Neuronal stem cell (in vitro differentiated cells): ENCODE measurements around the gene RNF220.

ENCODE experiments used
- DNase-seq: peaks from one replicate; pipeline ENCODE4 v3.0.0-alpha.2; 2013; ENCODE audit warnings: low spot score
- H2AFZ ChIP-seq: one replicate; pipeline ENCODE4 v1.6.1; 2013; ENCODE audit warnings: mild to moderate bottlenecking, low read length, inconsistent platforms
- H2AK5ac ChIP-seq: 2 replicates; pipeline ENCODE4 v1.6.1; 2013; ENCODE audit warnings: low read depth, mild to moderate bottlenecking, inconsistent platforms, low read length, moderate library complexity, mixed read lengths
- H2BK120ac ChIP-seq: 2 replicates; pipeline ENCODE4 v1.6.1; 2013; ENCODE audit warnings: low read depth, mild to moderate bottlenecking, inconsistent platforms, low read length, moderate library complexity, mixed read lengths
- H2BK12ac ChIP-seq: one replicate; pipeline ENCODE4 v1.6.1; 2013; ENCODE audit warnings: low read length, inconsistent platforms
- H2BK15ac ChIP-seq: 2 replicates; pipeline ENCODE4 v1.6.1; 2013; ENCODE audit warnings: mild to moderate bottlenecking, low read length, inconsistent platforms, mixed read lengths
- H2BK5ac ChIP-seq: one replicate; pipeline ENCODE4 v1.6.1; 2013; ENCODE audit warnings: inconsistent platforms, mild to moderate bottlenecking, low read length, moderate library complexity
- H3K14ac ChIP-seq: one replicate; pipeline ENCODE4 v1.6.1; 2013; ENCODE audit warnings: low read length, inconsistent platforms
- H3K18ac ChIP-seq: 2 replicates; pipeline ENCODE4 v1.6.1; 2013; ENCODE audit warnings: low read length, inconsistent platforms
- H3K23ac ChIP-seq: 2 replicates; pipeline ENCODE4 v1.6.1; 2013; ENCODE audit warnings: low read depth, mild to moderate bottlenecking, mixed read lengths, low read length, inconsistent platforms; ENCODE audit not compliant: poor library complexity
- H3K27ac ChIP-seq: replicated peaks from 3 replicates; pipeline ENCODE4 v1.5.1; 2013; ENCODE audit warnings: low read length, inconsistent platforms
- H3K27me3 ChIP-seq, 3 experiments: 2 replicates each; pipeline ENCODE4 v1.6.1; 2013; ENCODE audit warnings: low read length in 3 of 3, mild to moderate bottlenecking in 2 of 3, inconsistent platforms in 1 of 3, low read depth in 1 of 3, mixed read lengths in 1 of 3, moderate library complexity in 1 of 3; ENCODE audit not compliant: control insufficient read depth in 3 of 3, insufficient read depth in 3 of 3
- H3K36me3 ChIP-seq, 2 donors: replicated peaks in 1 of 2; 2 replicates each; pipeline ENCODE4 v1.6.1; 2013; ENCODE audit warnings: low read length in 2 of 2; ENCODE audit not compliant: control insufficient read depth in 2 of 2, insufficient read depth in 2 of 2
- H3K4ac ChIP-seq: 2 replicates; pipeline ENCODE4 v1.6.1; 2013; ENCODE audit warnings: inconsistent platforms, mild to moderate bottlenecking, low read length, moderate library complexity
- H3K4me1 ChIP-seq, 2 donors: 1 replicate in 1 of 2; 2 replicates in 1 of 2; pipeline ENCODE4 v1.6.1; 2013; ENCODE audit warnings: low read length in 2 of 2, low read depth in 1 of 2; ENCODE audit not compliant: control insufficient read depth in 2 of 2, insufficient read depth in 1 of 2
- H3K4me2 ChIP-seq: one replicate; pipeline ENCODE4 v1.6.1; 2013; ENCODE audit warnings: mild to moderate bottlenecking, low read length, inconsistent platforms; ENCODE audit not compliant: insufficient read depth, poor library complexity, severe bottlenecking
- H3K4me3 ChIP-seq, 2 donors: 2 replicates each; pipeline ENCODE4 v1.5.1; 2013; ENCODE audit warnings: low read length in 2 of 2, mild to moderate bottlenecking in 2 of 2, inconsistent platforms in 1 of 2, moderate library complexity in 1 of 2
- H3K79me1 ChIP-seq: one replicate; pipeline ENCODE4 v1.6.1; 2013; ENCODE audit warnings: low read depth, mild to moderate bottlenecking, inconsistent platforms, low read length, moderate library complexity
- H3K9ac ChIP-seq: one replicate; pipeline ENCODE4 v1.6.1; 2013; ENCODE audit warnings: mild to moderate bottlenecking, low read depth, low read length, inconsistent platforms; ENCODE audit not compliant: poor library complexity
- H3K9me3 ChIP-seq, 2 donors: replicated peaks in 1 of 2; 2 replicates each; pipeline versions ENCODE3 to v1.6.1; 2013; ENCODE audit warnings: low read length in 2 of 2, mild to moderate bottlenecking in 2 of 2, inconsistent platforms in 1 of 2, low read depth in 1 of 2, mixed read lengths in 1 of 2, moderate library complexity in 1 of 2; ENCODE audit not compliant: control insufficient read depth in 2 of 2, insufficient read depth in 1 of 2
- H4K8ac ChIP-seq: one replicate; pipeline ENCODE4 v1.6.1; 2013; ENCODE audit warnings: low read depth, mild to moderate bottlenecking, inconsistent platforms, low read length, moderate library complexity
- H4K91ac ChIP-seq: one replicate; pipeline ENCODE4 v1.6.1; 2013; ENCODE audit warnings: low read length, low read depth, mild to moderate bottlenecking, inconsistent platforms; ENCODE audit not compliant: poor library complexity
- WGBS, 2 donors: extraction: QIAGEN DNeasy Blood & Tissue Kit; methylation state at CpG; one replicate each; pipeline ENCODE4 v1.1.7; 2013; ENCODE audit warnings: missing lambda C conversion rate in 2 of 2, mixed read lengths in 1 of 2; ENCODE audit not compliant: insufficient read length in 2 of 2, insufficient replicate concordance in 1 of 2; ENCODE audit errors: extremely low coverage in 2 of 2; 5-methylcytosine and 5-hydroxymethylcytosine counted together

The RNF220 gene

DNA sequence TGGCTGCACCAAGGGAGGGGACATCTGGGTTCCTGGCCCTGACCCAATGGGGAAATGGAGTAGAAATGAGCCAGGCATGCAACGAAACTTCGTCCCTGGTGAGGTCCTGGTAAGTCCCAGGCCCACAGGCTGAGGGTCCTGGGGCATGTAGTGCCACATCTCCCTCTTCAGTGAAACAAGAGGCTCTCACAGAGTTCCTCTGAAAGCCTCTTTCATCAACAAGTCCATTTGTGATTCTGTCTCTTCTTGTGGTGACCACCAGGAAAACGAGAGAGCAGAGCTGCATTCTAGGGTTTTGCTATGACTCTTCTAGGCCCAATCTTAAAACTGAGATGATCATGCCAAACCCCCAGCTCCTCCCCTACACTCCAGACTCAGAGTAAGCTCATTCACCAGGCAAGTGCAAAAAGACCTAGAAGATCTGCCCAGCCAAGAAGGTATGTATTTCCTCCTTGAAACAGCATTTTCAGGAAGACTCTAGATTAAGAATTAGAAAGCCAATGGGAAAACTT is 24.3 kb upstream of the RNF220 start:
- H4K8ac ChIP-seq, result no peak overlapping the region
- no peak overlapping the region for H2BK15ac ChIP-seq
- no peaks in the 10 kb centered on the region for H3K9me3 ChIP-seq
- H2BK12ac ChIP-seq, result no peak overlapping the region
- no CpG with 5 or more reads among the region's 3 CpGs for WGBS, 2 donors
- H3K27ac ChIP-seq, result no peak overlapping the region
- H3K18ac ChIP-seq, result no peak overlapping the region
- no peak overlapping the region for H2AK5ac ChIP-seq
- H2BK5ac ChIP-seq, result no peak overlapping the region
- DNase-seq, result no peak
- peaks cover 0 to 13% of the 10 kb centered on the region in 2 donors for H3K4me1 ChIP-seq
- no peak overlapping the region for H3K4ac ChIP-seq
- H2AFZ ChIP-seq, result no peak overlapping the region
- H3K9ac ChIP-seq, result no peak overlapping the region
- H3K14ac ChIP-seq, result no peak overlapping the region
- H4K91ac ChIP-seq, result no peak overlapping the region
- H3K23ac ChIP-seq, result no peak overlapping the region
- no peak overlapping the region for H2BK120ac ChIP-seq
- no peak overlapping the region for H3K4me2 ChIP-seq
- H3K4me3 ChIP-seq, result no peak overlapping the region
- H3K36me3 ChIP-seq, result no peaks in the 10 kb centered on the region
- H3K27me3 ChIP-seq, result peaks cover 0 to 41% (median 2%) of the 10 kb centered on the region in 3 experiments
- H3K79me1 ChIP-seq, result no peaks in the 10 kb centered on the region

DNA sequence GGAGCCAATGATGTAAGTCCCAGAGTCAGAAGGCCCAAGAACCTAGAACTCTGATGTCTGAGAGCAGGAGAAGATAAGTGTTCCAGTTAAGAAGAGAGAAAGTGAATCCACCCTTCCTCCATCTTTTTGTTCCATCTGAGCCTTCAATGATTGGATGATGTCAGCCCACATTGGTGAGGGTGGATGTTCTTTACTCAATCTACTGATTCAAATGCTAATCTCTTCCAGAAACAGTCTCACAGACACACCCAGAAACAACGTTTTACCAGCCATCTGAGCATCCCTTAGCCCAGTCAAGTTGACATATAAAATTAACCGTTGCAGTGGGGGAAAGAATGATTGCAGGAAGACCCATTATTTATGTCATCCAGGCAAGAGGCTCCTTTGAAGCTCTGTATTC is 16.5 kb upstream of the RNF220 start:
- no CpG with 5 or more reads among the region's 2 CpGs for WGBS, 2 donors
- Histone ChIP-seq H2BK15ac (no peak overlapping the region), H3K27me3 (peaks cover 0 to 45% (median 4%) of the 10 kb centered on the region in 3 experiments)

DNA sequence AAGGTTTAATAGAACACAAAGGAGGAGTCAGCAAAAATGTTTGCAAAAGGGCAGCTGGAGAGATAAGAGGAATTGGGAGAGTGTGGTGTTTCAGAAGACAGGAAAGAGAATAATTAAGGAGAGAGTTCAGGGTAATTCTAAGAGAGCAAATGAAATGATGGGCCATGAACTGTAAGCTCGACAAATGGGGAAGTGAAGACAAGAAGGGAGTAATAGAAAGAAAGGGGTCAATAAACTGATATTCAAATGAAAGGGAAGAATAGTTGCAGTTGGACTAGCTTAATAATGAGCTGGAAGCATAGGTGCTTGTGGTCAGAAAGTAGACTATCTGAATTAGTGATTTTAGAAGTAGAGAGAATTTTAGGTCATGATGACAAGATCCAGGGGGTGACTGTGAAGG is 15.6 kb upstream of the RNF220 start:
- Histone ChIP-seq H3K27ac (no peak overlapping the region), H3K4me3 (no peak overlapping the region), H3K4me2 (no peak overlapping the region), H3K9me3 (no peaks in the 10 kb centered on the region), H4K91ac (no peak overlapping the region), H3K9ac (no peak overlapping the region), H3K14ac (no peak overlapping the region), H3K27me3 (peaks cover 0 to 43% (median 4%) of the 10 kb centered on the region in 3 experiments), H3K23ac (no peak overlapping the region), H3K4me1 (peaks cover 0 to 3% of the 10 kb centered on the region in 2 donors), H2BK5ac (no peak overlapping the region), H2BK120ac (no peak overlapping the region), H2AFZ (no peak overlapping the region), H4K8ac (no peak overlapping the region), H2BK12ac (no peak overlapping the region), H3K36me3 (no peaks in the 10 kb centered on the region), H3K79me1 (no peaks in the 10 kb centered on the region), H3K18ac (no peak overlapping the region), H2BK15ac (no peak overlapping the region), H3K4ac (no peak overlapping the region), H2AK5ac (no peak overlapping the region)
- no CpG with 5 or more reads among the region's 1 CpG for WGBS, 2 donors
- no peak for DNase-seq

More for the DNA sequence above, 16.5 kb upstream of the RNF220 start:
- no peaks in the 10 kb centered on the region for H3K36me3 ChIP-seq
- H2AK5ac ChIP-seq, result no peak overlapping the region
- no peak overlapping the region for H3K18ac ChIP-seq
- H3K4me2 ChIP-seq, result no peak overlapping the region
- no peak overlapping the region for H3K23ac ChIP-seq
- no peak overlapping the region for H3K4me3 ChIP-seq
- H2BK5ac ChIP-seq, result no peak overlapping the region
- no peak overlapping the region for H4K8ac ChIP-seq
- no peak overlapping the region for H2BK12ac ChIP-seq
- no peaks in the 10 kb centered on the region for H3K9me3 ChIP-seq
- no peak overlapping the region for H3K27ac ChIP-seq
- H3K14ac ChIP-seq, result no peak overlapping the region
- peaks cover 0 to 3% of the 10 kb centered on the region in 2 donors for H3K4me1 ChIP-seq
- no peaks in the 10 kb centered on the region for H3K79me1 ChIP-seq
- no peak overlapping the region for H2BK120ac ChIP-seq
- no peak for DNase-seq
- H4K91ac ChIP-seq, result no peak overlapping the region
- no peak overlapping the region for H3K9ac ChIP-seq
- no peak overlapping the region for H2AFZ ChIP-seq
- H3K4ac ChIP-seq, result no peak overlapping the region

DNA sequence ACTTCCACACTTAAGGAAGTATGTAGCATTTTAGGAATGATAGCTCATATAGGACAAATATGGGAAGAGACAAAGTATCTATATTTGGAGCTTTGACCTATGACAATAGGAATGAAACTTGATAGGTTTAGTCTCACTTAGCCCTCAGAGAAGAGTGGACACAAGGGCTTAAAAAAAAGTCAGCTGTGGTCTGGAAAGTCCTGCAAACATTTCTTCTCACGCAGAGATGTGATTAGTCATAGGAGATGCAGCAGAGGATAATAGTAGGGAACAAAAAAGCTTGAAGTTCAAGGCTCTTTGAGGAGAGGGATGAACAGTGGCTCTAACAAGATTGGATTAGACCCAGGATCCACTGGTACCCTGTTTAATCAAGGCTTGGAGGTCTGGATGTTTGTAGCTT is 14.8 kb upstream of the RNF220 start:
- H3K23ac ChIP-seq, result no peak overlapping the region
- H3K4me1 ChIP-seq, result peaks cover 2 to 3% of the 10 kb centered on the region in 2 donors
- no peak overlapping the region for H2AK5ac ChIP-seq
- no peaks in the 10 kb centered on the region for H3K9me3 ChIP-seq
- peaks cover 0 to 46% (median 4%) of the 10 kb centered on the region in 3 experiments for H3K27me3 ChIP-seq
- no peak overlapping the region for H3K4me3 ChIP-seq
- no peaks in the 10 kb centered on the region for H3K36me3 ChIP-seq
- WGBS, 2 donors, result no CpG with 5 or more reads among the region's 1 CpG
- no peak overlapping the region for H4K8ac ChIP-seq
- no peak overlapping the region for H3K4ac ChIP-seq
- DNase-seq, result no peak
- no peak overlapping the region for H3K4me2 ChIP-seq
- H2BK120ac ChIP-seq, result no peak overlapping the region
- no peaks in the 10 kb centered on the region for H3K79me1 ChIP-seq
- H2BK15ac ChIP-seq, result no peak overlapping the region
- no peak overlapping the region for H3K27ac ChIP-seq
- no peak overlapping the region for H2BK12ac ChIP-seq
- no peak overlapping the region for H3K14ac ChIP-seq
- no peak overlapping the region for H3K9ac ChIP-seq
- no peak overlapping the region for H4K91ac ChIP-seq
- no peak overlapping the region for H3K18ac ChIP-seq
- H2BK5ac ChIP-seq, result no peak overlapping the region
- H2AFZ ChIP-seq, result no peak overlapping the region
